HG03378 (cell line): Measurements from ENCODE around the gene HOXA9.

ENCODE experiments used
- ATAC-seq: cut with Tn5 transposase; IDR thresholded peaks from one replicate; pipeline ENCODE4 v1.9.1; 2021; ENCODE audit warnings: mild to moderate bottlenecking, moderate library complexity; ENCODE audit not compliant: unreplicated experiment

The HOXA9 gene

GRCh38 chr7:27144781-27145164 is 20.6 kb downstream of the HOXA9 start:
- no peak for ATAC-seq

- ATAC-seq: no peak
Measured at GRCh38 chr7:27143950-27144780, 21.2 kb downstream of the HOXA9 start.

- ATAC-seq: no peak
Measured at GRCh38 chr7:27143023-27143949, 22.1 kb downstream of the HOXA9 start, which contains the start of gene HOXA5. TSS of gene HOXA5 (minus strand) at chr7:27143681. CDS start at chr7:27143607, 74 bp downstream.

- no peak for ATAC-seq
Measured at GRCh38 chr7:27142580-27143022, 22.7 kb downstream of the HOXA9 start.

GRCh38 chr7:27141923-27142579 is 23.3 kb downstream of the HOXA9 start:
- no peak for ATAC-seq

- no peak for ATAC-seq
Measured at GRCh38 chr7:27141137-27141922, 24.0 kb downstream of the HOXA9 start.

- ATAC-seq: no peak
Measured at GRCh38 chr7:27140126-27140857, 25.0 kb downstream of the HOXA9 start.

- ATAC-seq: no peak
Measured at GRCh38 chr7:27139334-27140125, 25.8 kb downstream of the HOXA9 start.

- no peak for ATAC-seq
Measured at GRCh38 chr7:27138985-27139333, 26.4 kb downstream of the HOXA9 start.

- ATAC-seq: no peak
Measured at GRCh38 chr7:27138472-27138871, 26.9 kb downstream of the HOXA9 start.

- ATAC-seq: no peak
Measured at GRCh38 chr7:27137640-27138315, 27.6 kb downstream of the HOXA9 start.

- no peak for ATAC-seq
Measured at GRCh38 chr7:27134392-27134791, 30.9 kb downstream of the HOXA9 start.

- ATAC-seq: no peak
Measured at GRCh38 chr7:27133409-27134231, 31.7 kb downstream of the HOXA9 start.

GRCh38 chr7:27132978-27133377 is 32.4 kb downstream of the HOXA9 start:
- ATAC-seq: no peak

- no peak for ATAC-seq
Measured at GRCh38 chr7:27132214-27132613, 33.1 kb downstream of the HOXA9 start.

GRCh38 chr7:27131390-27131819 is 33.9 kb downstream of the HOXA9 start:
- ATAC-seq: no peak

GRCh38 chr7:27130540-27131389 is 34.6 kb downstream of the HOXA9 start, which contains the start of gene HOXA4:
TSS of gene HOXA4 (minus strand) at chr7:27130757. CDS start at chr7:27130733, 24 bp downstream.
- ATAC-seq: no peak
